Nucleus accumbens (tissue), 56 donors: ENCODE data around the gene MUC20.
"Not testable (repeated sequence)": the region's sequence is repeated elsewhere in the genome, so short reads cannot be mapped to it uniquely, and the experiment has no call there.

Source experiments
- DNase-seq, 56 donors: peaks; one replicate each; lab custom pipeline; 2025; lab: John Stamatoyannopoulos, UW

MUC20 gene

DNA sequence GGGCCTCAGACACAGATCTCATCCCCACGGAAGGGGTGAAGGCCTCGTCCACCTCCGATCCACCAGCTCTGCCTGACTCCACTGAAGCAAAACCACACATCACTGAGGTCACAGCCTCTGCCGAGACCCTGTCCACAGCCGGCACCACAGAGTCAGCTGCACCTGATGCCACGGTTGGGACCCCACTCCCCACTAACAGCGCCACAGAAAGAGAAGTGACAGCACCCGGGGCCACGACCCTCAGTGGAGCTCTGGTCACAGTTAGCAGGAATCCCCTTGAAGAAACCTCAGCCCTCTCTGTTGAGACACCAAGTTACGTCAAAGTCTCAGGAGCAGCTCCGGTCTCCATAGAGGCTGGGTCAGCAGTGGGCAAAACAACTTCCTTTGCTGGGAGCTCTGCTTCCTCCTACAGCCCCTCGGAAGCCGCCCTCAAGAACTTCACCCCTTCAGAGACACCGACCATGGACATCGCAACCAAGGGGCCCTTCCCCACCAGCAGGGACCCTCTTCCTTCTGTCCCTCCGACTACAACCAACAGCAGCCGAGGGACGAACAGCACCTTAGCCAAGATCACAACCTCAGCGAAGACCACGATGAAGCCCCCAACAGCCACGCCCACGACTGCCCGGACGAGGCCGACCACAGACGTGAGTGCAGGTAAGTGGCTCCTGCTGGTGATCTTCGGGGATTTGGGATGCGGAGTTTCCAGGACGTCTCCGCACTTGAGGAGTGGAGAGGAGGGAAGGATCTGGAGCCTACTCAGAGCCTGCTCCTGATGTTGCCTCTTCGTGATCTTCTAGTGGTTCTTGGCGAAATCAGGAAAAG is 5.3 kb downstream of the MUC20 start:
- DNase-seq: not testable (repeated sequence)

DNA sequence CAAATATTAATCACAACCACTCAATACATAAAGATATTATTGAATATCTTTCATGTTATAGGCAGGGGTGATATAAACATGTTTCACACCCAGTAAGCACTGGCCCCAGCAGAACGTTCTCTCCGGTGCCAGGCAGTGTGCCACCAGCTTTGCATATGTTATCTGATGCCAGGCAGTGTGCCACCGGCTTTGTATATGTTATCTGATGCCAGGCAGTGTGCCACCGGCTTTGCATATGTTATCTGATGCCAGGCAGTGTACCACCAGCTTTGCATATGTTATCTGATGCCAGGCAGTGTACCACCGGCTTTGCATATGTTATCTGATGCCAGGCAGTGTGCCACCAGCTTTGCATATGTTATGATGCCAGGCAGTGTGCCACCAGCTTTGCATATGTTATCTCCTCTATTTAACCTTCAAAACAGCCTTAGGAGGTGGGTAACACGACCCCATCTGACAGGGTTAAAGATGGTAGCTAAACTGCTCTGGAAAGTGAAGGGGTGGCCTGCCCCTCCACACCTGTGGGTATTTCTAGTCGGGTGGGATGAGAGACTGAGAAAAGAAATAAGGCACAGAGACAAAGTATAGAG is 6.9 kb downstream of the MUC20 start:
- DNase-seq: no peak

DNA sequence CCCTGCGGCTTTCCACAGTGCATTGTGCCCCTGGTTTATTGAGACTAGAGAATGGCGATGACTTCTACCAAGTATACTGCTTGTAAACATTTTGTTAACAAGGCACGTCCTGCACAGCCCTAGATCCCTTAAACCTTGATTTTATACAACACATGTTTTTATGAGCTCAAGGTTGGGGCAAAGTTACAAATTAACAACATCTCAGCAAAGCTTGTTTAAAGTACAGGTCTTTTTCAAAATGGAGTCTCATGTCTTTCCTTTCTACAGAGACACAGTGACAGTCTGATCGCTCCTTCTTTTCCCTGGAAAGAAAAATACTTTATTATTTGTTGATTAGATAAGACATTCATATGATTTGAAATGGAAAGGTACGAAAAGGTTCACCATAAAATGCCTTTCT is 8.0 kb downstream of the MUC20 start:
- DNase-seq: not testable (repeated sequence)

DNA sequence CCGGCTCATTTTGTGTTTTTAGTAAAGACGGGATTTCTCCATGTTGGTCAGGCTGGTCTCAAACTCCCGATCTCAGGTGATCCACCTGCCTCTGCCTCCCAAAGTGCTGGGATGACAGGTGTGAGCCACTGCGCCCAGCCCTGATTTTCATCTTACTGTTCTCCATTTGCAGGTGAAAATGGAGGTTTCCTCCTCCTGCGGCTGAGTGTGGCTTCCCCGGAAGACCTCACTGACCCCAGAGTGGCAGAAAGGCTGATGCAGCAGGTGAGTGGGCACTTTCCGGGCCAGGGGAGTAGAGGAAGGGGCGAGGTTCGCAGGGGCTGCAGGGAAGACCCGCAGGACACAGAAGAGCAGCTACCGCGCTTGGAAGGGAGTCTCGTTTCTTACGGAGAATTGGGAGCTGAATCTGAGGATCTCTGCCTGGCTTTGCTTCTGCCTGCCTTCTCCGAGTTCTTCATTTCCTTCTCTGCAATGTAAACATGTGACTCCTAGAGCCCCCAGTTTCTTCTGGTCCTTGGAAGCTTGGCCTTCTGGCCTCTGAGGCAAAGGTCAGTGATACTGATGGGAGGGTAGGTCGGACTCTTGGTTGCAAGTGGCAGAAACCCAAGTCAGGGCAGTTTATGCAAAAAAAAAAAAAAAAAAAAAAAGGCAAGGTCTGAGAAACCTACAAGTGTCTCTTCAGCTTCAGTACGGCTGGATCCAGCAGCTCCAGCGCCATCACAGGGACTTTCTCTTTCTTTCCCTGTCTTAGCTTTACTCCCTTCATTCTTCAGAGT is 8.9 kb downstream of the MUC20 start:
- no peak for DNase-seq

DNA sequence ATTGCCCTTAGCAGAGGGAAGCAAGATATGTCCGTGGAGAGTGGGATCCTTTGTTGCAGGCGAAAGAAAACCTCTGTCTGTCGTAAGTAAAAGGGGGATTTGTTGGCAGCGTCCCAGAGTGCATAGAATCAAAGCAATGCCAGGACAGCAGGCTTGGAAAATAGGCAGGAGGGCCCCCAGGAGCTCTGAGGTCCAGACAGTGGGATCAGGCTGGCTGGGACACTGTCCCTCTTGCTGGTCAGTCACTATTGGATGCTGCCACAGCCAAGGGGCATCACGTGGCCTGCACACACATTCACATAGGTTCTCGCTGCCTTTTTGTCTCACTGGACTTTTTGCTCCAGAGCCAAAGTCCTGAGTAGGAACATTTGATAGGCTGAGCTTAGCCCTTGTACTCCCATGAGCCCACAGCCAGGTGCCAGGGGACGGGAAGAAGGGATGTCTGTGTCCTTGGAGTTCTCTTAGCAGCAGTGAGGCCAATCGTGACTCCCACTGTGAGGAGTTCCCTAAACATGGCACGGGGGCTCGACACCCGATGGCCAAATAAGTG is 10.7 kb downstream of the MUC20 start:
- DNase-seq: no peak

DNA sequence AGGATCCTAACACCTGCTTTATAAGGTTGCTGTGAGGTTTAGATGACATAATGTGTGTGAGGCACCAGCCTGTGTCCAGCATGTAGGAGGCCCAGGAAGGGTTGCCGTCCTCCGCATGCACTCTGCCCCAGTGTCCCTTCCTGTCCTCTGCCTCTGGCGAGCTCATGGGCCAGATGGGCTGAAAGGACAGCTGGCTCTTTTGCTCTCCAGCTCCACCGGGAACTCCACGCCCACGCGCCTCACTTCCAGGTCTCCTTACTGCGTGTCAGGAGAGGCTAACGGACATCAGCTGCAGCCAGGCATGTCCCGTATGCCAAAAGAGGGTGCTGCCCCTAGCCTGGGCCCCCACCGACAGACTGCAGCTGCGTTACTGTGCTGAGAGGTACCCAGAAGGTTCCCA is 12.2 kb downstream of the MUC20 start:
- no peak for DNase-seq

DNA sequence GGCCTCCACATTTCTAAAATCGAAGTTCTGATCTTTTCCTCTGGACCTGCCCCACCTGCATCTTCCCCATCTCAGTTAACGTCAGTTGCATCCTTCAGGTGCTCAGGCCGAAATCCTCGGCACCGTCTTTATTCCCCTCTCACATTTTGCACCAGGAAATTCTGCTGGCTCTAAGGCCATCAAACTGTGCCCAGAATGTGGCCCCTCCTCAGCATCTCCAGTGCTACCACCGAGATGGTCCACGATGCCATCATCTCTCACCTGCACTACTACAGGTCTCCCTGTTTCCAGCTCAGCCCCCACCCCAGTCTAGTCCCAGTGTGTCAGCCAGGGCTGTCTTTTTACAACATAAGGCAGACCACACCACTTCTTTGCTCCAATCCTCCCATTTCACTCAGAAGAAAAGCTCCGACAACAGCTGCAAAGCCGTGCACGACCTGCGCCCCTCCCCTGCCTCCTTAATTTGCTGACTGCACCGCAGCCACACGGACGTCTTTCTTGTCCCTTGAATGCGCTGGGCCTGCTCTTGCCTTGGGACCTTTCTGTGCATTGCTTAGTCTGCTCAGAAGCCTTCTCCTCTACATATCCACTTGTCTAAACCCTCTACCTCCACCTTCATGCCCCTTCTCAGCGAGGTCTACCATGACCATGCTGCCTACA is 14.4 kb downstream of the MUC20 start:
- DNase-seq: no peak

DNA sequence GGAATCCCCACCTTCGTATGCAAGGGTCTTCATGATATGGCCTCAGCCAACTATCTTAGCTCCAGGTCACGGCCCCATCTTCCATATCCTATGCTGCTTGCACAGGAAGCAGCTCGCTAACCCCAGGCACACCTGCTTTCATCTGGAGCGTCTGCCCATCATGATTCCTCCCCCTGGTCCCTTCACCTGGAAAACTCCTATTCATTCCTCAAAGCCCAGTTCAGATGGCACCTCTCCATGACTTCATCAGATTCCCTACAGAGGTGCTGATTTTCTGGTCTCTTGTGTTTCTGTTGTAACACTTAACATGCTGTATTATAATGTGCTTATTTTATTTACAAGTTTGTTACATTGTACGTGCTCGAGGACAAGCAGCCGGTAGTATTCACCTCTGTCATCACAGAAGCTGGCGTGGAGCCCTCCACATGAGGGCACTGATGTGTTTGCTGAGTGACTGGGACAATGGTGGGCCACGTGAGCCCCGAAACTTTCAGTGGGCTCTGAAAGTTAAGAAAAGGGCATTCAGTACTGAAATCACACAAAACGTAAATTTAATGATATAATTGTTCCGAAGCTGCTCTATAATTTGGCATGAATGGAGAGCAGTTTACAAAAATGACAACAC is 16.2 kb downstream of the MUC20 start:
- no peak for DNase-seq

DNA sequence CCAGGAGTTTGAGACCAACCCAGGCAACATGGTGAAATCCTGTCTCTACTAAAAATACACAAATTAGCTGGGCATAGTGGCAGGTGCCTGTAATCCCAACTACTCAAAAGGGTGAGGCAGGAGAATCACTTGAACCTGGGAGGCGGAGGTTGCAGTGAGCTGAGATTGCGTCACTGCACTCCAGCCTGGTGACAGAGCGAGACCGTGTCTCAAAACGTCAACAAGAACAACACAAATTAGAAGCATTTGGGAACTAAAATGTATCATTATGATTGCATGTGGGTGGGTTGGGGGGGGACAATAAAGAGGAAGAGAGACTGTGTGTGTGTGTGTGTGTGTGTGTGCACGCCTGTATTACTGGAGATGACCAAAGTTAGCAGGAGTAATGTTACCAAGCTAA is 17.0 kb downstream of the MUC20 start:
- DNase-seq: not testable (repeated sequence)

DNA sequence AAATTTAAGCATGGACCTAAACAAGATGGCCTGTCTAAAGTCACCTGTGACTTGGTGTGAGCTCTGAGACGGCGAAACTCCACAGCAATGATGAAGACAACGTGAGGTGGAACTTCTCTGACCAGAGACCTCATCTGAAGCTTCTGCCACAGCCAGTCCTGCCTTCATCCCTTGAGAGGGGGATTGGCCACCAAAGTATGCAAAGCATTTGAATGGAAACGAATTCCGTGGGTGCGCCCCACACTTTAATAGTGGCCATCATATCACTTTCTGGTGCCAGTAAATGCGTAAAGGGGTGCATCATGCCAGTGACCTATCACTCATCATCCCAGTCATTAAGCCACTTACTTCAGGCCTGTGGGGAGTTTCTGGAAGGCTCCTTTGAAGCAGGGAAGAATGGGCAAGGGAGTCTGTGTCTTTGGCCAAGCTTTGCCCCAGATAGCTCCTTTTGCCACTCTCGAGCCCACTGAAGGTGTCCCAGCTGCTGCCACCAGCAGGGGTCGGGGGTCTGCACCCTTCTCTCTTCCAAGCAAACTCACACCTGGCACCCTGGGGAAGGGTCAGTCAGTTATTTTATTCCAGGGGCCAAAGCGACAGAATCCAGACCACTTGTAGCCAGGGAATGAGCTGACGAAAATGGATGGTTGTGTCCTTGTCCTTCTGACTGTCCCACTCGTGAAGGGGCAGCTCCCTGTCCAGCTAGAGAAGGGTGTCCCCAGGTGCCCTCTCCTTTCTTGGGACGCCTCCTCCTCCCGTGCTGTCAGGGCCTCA is 17.7 kb downstream of the MUC20 start:
- DNase-seq: no peak

DNA sequence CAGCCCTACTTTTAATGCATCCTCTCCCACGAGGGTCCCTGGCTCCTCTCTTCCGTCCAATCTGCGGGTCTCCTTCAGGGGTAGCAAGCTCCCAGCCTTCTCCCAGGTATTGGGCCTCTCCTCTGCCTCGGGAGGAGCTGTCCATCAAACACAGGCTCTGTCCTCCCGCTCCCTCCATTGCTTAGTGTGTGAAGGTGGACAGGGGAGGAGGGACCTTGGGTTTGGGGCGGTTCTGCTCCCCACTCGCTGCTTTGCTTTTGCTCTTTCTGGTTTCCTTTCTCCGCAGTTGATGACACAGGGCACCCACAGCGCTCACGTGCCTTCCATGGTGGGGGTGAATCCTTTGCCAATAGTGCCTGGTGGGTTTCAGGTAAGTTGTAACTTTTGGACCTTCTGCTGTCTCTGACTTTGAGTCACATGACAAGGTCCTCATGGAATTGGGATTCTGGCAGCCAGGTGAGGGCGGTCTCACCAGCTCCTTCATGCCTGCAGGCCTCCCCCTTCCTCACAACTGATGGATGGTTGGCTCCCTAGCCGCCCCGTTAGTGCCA is 18.9 kb downstream of the MUC20 start:
- no peak for DNase-seq

DNA sequence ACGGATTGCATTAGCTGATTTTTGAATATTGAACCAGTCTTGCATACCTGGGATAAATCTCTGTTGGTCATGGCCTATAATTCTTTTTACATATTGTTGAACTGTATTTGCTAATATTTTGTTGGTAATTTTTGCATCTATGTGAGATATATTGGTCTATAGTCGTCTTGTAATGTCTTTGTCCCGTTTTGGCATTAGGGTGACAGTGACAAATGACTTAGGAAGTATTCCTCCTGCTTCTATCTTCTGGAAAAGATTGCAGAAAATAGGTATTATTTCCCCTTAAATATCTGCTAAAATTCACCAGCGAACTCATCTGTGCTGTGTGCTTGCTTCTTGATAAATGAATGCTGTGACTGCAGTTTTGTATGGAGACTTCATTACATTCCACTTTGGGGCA is 23.7 kb downstream of the MUC20 start:
- DNase-seq: no peak

DNA sequence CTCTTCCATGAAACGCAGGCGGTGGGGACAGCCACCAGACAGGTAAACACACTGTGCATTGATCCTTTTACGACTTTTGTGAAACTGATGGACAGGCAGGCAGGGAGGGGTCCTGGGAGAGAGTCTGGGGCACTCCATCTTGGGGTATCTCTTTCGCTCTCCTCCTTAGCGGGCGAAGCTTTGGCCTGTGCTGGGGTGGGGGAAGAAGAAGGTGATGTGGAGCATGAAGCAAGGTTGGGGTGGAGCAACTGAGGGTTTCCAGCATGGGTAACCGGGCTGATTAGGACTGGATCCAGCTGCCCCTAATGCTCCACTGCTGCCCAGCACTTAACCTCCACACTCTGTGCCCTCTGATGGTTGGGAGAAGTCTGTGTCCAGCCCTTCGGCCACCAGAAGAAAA is 25.6 kb downstream of the MUC20 start:
- no peak for DNase-seq

DNA sequence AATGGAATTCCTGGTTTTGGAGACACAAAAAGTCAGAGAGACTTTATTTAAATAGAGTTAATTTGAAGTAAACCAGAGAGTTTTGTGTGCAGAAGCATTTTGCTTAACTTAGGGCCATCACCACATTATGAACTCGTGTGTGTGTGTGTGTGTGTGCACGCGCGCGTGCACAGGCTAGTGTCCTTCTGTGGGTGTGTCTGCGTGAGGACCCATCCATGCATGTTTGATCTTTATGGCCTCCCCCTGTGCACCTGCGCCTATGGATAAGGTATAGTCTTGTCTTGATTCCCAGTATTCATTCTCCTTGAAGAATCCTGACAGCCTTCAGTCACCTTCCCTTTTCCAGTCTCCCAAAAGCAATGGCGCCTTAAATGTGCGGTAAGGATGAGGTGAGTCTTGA is 26.0 kb downstream of the MUC20 start:
- DNase-seq: no peak

DNA sequence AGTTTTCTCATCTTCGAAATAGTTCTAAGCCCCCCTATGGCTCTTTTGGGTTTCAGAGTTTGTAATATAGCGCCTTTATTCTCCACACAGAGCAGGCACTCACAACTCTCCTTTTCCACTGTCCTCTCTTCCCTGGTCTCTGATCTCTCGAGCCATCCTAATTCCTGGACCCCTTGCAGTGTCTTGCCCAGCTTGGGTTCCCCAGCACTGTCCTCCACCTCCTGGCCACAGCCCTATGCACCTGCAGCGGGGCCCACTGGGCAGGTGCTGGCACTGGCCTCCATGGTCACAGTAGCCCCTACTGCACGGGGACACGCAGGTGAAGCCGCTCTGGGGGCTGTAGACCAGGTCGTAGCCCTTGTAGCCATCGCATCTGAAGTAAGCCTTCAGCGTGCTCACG is 27.9 kb downstream of the MUC20 start:
- no peak for DNase-seq

DNA sequence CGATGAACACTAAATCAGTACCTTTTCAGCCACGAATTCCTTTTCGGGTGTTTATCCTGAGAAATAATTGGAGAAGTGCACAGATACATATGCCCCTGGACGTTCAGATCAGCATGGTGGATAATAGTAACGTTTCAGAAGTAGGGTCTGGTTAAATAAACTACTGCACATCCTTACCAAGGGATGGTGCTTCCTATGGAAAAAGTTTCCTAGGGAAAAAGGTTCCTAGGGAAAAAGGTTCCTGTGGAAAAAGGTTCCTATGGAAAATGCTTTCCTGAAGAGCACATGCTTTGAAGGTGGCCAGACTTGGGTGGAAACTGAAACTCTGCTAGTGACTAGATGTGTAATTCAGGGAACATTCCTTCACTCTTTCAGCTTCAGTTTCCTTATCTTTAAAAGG is 28.3 kb downstream of the MUC20 start:
- DNase-seq: not testable (repeated sequence)

DNA sequence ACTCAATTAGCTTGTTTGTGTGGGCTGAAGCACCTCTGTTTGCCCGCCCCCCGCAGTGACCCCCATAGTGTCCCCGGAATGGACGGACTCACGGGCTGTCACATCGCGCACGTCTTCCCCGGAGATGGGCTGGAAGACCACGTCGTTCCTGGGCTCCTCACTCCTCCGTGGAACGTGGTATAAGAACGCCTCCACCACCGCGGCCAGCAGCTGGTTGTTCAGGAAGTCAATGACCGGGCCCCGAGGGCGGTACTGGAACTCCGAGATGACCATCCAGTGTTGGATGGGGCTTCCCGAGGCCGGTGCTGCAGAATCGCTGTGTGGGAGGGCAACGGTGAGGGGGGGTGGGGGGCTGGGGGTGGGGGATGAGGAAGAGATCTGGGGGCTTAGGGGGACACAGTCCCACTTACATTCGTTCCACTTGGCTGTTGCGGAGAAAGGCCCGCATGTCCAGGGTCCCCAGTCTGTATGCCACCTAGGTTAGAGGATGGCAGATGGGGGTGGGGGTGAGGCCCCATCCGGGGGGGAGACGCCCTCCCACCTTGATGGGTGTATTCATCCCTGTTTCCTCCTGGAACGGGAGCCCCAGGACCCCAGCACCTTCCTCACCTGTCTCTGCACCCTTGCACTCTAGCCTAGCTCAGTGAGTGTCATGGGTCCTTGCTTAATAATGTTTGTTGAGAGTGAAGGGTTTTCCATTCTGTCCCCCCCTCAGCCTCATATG is 30.2 kb downstream of the MUC20 start:
- DNase-seq: no peak

DNA sequence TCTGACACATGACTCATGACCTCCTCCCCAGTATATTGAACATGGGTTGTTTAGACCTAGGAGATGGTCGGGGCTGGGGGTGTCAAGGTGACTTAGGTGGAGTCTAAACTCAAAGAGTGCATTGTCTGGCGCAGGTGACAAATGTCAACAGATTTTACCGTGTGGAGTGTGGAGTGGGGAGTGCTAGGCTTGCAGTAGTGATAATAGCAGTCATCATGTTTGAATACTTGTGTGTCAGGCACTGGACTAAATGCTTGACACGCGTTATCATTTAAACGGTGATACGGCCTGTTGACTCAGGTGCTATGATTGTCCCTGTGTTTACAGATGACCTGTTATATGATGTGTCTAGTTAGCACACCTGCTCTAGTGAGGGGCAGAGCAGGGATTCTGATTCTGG is 30.8 kb downstream of the MUC20 start:
- no peak for DNase-seq

DNA sequence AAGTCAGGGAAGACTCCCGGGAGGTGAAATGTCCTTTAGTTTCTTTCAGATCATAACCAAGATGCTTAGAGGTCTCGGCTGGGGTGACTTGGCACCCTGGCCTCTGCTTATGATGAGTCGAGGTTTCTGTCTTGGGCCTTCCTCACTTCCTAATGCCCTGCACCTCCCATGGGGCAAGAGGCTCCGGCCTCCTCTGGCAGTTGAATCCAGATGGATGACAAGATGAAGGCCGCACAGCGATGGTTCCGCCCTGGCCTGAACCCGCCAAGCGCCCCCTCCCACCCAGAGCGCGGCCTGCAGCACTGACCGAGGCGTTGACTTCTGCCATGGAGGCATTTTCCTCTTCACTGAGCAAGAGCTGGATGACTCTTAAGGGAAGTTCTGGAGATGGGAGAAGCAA is 31.3 kb downstream of the MUC20 start:
- no peak for DNase-seq
